Activated CD4-positive, alpha-beta T cell treated with anti-CD3 and anti-CD28 coated beads, Interleukin-2, amount 50 U/mL, for 4 hours (primary cell): ENCODE data around the gene DGKB.
"Not testable (repeated sequence)": the region's sequence is repeated elsewhere in the genome, so short reads cannot be mapped to it uniquely, and the experiment has no call there.

ENCODE experiments used
- DNase-seq, 2 experiments: peaks; one replicate each; pipeline ENCODE4 v3.0.0-alpha.2; 2020

DGKB gene

DNA sequence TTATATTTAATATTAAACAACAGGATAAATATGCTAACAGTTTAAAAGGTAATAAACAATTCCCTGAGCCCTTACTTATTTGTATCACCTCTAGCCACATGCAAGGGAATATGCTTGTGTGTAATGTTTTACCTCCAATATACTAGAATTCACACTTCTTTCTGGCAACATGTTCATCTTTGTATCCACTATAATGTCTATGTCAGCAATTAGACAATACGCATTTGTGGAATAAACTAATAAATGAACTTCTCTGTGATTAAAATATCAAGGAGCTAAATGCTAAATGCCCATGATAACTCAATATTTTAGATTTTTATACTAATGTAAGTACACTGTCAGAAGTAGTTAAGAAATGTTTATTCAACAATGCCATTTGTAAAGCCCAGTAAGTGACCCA is 350.5 kb downstream of the DGKB start:
- DNase-seq: no peak

DNA sequence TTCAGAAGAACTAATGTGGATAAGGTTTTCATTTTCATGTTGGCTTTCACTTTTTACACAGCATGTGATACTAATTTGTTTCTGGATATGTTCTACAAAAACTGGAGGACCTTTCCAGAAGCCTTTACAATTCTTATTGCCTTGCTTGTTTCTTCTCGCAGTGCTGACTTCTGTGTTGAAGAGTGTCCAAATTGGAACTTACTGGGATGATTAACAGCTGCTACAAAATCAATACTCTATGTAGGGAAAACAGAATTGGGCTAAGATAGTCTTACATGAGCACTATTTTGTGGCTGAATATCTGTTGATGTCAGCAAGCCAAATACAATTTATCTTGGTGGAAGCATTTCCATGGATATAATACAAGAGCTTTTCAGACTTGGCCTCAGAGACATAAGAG is 351.2 kb downstream of the DGKB start:
- DNase-seq: no peak

DNA sequence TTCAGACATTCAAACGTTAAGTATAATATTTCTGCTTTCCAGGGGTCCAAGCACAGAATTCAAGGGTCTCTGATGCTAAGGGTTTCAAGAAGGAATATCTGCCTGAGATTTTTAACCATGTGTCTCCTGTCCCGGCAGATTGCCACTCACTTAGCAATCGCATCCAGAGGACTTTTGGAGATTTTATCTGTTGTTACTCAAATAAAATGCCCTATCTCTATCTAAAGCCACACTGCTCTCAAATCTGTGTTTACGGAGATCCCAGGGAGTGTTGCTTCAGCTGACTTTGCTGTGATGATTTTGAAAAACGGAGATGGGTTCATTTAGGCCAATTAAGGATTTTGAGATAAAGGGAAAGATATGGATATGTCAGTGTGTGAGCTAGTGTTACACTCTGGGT is 359.9 kb downstream of the DGKB start:
- DNase-seq: no peak

DNA sequence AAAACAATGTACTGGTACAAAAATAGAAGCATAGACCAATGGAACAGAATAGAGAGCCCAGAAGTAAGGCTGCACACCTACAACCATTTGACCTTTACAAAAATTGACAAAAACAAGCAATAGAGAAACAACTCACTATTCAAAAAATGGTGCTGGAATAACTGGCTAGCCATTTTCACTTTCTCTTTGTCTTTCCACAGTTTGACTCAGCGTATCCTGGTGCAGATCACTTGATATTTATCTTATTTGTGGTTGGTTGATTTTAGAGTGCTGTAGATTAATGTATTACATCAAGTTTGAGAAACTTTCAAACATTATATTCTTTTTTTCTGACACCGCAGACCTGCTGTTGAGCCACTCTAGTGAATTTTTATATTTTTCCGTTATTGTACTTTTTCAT is 381.4 kb downstream of the DGKB start:
- DNase-seq: no peak

DNA sequence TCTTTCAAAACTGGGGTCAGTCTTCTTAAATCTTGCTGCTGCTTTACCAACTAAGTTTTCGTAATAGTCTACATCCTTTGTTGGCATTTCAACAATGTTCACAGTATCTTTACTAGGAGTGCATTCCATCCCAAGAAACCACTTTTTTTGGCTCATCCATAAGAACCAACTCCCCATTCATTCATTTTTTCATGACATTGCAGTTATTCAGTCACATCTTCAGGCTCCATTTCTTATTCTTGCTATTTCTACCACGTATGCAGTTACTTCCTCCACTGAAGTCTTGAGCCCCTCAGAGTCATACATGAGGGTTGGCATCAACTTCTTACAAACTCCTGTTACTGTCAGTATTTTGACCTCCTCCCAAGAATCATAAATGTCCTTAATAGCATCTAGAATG is 392.3 kb downstream of the DGKB start:
- DNase-seq: no peak

DNA sequence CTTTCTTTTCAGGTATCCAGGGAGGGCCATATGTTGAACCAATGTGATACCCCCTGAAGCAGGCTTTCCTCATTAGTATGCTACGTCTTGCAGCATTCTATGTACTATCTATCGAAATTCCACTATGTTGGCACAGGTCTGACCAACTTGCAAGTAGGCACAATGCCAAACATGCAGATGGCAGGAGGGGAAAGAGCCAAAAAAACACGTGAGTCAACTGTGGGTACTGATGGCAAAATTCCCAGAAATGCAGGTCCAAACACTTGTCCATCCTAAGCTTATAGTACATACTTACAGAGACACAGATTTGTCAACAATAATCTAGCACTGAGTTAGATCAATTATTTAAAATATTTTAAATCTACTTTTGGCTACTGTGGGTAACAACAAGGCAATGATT is 394.9 kb downstream of the DGKB start:
- no peak for DNase-seq

DNA sequence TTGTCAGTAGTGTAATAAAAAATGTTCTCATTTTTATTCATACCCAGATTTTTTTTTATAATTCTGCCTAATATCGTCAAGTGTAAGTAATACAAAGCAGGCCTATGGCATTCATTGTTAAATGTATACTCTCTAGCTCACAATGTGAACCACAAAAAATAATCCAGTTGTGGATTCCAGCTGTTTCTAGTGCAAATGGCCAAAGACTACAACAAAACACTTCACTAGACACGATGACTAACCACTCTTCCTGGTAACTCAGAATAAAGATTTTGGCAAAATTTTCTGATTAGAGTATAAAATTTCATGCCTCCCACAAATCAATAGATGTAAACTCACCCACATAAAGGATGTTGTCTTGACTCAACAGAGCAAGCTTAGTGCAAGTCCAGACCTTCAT is 396.6 kb downstream of the DGKB start:
- no peak for DNase-seq

DNA sequence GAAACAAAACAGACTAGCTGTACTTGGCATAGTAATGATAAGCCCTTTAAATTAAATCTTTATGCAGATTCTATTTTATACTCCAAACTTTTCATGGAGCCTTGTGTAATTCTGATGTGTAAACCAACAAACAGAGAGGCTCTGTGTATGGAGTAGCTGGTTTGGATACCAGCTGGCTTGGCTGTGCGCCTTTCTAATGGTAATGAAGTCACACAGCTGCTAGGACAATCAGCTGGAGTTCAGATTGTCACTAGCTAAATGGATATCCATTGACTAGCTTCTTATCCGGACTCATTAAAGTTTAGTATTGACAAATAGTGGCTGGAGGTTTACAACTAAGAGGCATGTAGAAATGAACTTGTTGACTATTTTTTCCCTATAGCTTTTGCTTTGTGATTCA is 398.4 kb downstream of the DGKB start:
- DNase-seq: no peak

DNA sequence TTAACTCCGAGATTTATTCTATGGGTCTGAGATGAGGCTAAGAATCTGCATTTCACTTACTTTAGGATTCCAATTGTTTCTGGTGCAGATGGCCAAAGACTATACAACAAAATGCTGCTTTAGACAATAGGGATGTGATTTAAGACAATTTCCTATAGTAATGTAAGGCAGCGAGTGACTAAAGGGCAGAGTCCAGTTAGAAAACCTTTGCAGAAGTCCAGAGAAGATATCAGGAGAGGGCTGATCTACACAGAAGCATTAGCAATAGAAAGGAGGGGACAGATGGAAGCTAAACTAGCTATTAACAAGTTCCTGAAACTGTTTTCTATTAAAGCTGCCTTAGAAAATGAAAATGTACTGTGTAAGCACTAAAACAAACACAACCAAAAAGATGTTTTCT is 398.9 kb downstream of the DGKB start:
- no peak for DNase-seq

DNA sequence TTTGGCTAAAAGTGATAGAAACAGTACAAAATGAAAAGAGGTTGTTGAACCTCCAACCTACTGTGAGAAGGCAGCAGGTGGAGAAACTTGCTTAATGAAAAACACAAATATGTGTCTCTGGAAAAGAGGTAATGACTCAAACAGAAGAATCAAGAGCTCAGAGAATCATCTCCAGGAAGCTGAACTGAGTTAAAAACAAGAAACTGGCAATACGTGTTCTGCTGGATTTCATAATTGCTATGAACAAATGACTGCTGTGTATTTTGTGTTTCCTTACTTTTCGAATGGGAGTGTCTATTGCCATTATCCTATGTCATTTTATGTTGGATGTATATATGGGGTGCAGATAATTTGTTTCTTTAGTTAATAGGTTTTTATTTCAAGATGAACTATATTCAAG is 401.1 kb downstream of the DGKB start:
- DNase-seq: no peak

DNA sequence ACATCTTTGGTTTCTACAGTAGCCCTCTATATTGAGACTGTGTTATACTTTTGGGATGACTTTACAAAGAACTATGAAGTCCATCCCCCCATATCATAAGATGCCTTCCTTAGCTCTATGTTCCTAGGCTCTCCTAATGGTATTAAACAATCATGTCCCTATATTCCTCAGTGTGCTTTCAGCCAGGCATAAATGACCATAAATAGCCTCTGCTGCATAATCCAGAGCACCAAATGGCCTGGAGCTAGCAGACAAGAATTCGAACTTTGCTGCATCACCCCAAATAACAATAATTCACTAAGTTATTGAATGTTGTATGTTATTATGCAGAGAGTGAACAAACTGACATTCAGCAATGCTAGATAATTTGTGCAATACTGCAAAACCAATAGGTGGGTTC is 405.2 kb downstream of the DGKB start:
- DNase-seq: no peak

DNA sequence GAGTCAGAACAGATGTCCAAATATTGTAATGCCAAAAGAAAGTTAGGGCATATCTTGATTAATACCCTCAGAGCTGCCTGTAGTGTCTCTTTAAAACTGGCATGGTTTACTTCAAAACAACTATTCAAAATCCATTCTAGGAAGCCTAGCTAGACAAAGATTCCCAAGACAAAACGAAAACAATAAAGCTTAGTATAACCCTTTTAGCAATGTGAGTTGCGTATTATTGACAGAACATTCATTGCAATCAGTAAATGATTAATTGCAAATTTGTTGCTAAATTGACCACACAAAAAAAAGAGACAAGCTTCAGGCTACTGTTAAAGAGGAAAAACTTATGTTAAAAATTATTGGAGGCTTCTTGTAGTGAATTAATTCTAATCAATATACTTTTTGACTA is 406.9 kb downstream of the DGKB start:
- no peak for DNase-seq

DNA sequence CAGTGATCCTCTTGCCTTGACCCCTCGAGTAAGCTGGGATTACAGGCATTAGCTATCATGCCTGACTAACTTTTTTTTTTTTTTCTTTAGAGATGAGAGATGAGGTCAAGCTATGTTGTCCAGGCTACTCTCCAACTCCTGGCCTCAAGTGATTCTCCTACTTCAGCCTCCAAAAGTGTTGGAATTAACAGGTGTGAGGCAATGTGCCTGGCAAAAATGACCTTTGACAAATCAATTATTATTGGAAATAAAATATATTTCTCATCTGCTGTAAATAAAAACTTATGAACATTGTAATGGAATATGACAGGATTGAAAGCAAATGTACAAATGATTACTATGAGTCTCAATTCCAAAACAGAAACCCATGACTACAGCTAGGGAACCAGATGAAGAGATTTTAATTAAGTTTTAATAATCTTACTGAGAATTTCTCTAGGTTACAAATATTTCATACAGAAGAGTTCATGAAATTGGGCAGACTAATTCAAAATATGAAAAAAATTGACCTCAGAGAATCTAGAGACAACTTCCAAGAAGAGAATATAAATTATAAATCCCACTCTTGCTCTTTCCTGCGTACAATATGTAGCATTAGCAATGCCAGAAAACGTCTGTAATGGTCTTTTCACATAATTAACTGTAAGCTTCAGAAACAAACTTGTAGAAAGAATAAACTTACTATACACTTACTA is 414.7 kb downstream of the DGKB start:
- DNase-seq: no peak

DNA sequence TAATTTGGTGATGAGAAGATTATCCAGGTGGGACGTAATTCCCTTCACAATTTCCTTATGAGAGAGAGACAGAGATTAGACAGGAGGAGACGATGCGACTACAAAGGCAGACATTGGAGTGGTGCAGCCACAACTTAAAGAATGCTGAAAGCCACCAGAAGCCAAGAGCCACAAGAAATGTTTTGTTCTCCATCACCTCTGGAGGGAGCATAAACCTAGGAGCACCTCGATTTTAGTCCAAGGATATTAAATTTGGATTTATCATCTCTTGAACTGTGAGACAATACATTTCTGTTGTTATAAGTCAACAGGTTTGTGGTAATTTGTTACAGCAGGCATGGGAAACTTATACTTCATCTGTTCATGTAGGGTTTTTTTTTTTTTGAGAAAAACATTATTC is 418.9 kb downstream of the DGKB start:
- DNase-seq: no peak

DNA sequence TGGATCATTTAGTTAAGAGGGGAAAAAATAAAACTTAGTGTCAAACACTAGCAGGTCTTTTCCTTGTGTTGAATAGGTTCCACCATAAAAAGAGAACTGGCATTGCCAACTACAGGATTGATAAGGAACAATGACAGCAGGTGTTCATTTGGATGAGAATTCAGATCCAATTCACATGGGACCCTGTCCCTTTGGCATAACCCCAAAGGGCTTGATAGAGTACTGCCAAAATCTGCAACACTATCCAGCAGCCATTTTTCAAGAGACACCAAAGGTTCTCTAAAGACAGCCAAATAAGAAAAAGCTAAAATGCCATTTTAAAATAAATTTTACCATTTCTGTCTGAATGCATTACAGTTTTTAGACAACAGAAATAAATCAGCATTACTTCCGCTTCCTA is 422.3 kb downstream of the DGKB start:
- no peak for DNase-seq

DNA sequence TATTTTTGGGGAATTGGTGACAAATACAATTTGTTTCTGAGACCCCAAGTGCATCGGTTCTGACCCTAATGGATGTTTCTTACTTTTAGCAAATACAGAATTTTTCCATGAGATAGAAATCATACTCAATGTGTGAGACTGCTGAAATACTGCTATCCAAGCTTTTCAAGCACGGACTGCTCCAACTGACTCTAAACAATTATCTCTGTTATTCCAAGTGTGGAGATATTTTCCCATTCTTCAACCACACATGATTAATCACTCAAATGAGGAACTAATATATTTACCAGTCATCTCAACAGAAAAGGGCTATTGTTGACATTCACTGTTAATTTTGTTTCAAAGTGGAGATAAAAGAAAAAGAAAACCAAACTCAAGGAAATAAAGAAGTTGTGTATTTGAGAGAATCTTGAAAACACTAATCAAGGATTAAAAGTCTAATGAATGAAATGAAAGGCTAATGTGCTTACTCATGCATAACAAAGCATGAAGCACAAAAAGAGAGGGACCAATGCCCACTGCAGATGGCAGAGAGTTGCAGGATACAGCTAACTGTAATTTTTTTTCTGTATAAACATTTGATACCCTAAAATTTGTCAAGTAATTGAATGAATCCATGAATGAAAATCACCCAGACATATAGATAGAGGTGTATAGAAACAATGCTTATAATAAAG is 423.6 kb downstream of the DGKB start:
- DNase-seq: no peak

DNA sequence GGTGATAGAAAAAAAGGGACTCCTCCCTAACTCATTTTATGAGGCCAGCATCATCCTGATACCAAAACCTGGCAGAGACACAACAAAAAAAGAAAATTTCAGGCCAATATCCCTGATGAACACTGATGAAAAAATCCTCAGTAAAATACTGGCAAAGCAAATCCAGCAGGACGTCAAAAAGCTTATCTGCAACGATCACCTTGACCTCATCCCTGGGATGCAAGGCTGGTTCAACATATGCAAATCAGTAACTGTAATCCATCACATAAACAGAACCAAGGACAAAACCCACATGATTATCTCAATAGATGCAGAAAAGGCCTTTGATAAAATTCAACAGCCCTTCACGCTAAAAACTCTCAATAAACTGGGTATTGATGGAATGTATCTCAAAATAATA is 440.8 kb downstream of the DGKB start:
- DNase-seq: not testable (repeated sequence)

DNA sequence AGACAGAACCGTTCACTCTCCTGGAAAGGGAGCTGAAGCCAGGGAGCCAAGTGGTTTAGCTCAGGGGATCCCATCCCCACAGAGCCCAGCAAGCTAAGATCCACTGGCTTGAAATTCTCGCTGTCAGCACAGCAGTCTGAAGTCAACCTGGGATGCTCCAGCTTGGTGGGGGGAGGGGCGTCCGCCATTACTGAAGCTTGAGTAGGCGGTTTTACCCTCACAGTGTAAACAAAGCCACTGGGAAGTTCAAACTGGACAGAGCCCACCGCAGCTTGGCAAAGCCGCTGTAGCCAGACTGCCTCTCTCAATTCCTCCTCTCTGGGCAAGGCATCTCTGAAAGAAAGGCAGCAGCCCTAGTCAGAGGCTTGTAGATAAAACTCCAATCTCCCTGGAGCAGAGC is 443.7 kb downstream of the DGKB start:
- DNase-seq: not testable (repeated sequence)

DNA sequence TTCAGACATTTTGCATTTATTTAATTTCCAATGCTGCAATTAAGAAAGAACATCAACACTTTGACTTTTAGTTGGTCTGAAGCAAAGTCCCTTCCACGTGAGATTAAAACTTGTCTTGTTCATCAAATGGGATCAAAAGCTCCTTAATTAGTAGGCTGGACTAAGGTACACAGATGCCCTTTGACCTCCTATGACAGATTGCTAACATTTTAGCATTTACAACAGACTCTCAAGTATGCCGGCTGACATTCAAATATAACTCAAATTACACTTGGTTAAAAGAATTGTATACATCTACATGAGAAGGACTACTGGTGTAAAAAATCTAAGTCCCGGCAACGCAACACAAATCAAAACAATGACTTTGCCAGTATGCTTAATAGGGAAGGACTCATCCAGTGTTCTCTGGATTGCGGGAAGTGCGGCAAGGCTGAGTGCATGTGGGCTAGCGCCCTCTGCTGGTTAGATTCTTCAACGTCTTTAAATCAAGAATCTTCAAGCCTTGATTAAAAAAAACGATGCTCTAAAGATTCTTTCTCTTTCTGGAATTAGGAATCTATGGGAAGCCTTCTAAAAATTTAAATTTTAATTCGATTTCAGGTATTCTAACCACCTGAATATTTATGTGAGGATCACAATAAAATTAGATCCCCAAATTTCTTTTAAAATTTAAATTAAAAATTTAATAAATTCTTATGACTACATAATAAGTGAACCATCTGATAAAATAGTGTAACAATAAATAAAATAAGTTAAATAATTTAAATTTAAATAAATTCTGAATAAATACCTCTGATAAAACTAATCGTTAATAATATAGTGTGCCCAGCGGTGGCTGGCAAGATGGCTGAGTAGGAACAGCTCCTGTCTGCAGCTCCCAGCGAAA is 444.7 kb downstream of the DGKB start:
- no peak for DNase-seq

DNA sequence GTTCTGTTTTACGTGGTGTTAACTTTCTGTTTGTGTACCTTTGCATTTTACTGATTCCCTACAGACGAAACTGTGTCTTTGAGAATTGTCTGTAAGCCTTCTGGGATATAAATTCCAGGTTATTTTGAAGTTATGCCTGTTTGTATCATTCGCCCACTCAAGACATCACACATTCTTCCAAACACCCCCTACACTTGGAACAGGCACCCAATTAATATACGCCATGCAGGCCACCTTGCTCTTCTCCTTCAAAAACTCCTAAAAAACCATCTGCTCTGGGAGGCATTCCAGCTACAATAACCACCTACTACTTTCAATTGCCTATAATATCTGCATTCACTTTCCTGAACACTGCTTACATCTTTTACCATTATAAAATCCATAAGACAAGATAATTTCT is 453.3 kb downstream of the DGKB start:
- no peak for DNase-seq

DNA sequence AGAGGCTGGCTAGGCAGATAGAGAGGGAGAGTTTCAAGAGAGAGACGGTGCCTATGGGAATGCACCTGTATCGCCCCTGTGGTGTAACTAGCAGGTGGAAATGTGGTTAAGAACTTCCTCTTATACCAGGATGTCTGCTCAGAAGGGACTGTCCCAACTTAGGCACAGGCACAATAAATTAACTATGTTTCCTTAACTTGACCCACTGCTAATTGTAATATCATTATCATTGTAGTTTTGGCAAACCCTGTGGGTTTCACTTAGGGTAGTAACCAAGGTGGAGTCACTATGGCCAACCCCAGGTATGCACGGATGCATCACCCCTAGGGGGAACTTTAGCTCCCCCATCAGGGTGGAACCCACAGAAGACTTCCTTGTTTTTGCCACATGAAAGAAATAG is 455.7 kb downstream of the DGKB start:
- no peak for DNase-seq

DNA sequence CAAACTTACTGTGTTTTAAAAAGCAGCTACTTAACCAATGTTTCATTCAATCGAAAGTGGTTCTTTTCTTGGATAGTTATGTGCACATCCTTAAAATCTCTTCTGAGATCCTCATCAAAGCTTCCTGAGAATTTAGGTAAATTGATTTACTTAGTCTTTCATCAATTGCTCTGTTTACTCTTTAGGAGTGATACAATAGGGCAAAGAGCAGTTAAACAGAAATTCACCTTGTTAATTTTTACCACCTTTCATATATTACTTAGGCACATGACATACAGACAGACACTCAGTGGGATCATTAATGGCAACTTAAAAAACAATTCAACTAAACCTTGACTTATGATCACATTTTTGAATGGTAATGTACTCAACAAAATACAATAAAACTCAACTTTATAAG is 456.3 kb downstream of the DGKB start:
- DNase-seq: no peak

DNA sequence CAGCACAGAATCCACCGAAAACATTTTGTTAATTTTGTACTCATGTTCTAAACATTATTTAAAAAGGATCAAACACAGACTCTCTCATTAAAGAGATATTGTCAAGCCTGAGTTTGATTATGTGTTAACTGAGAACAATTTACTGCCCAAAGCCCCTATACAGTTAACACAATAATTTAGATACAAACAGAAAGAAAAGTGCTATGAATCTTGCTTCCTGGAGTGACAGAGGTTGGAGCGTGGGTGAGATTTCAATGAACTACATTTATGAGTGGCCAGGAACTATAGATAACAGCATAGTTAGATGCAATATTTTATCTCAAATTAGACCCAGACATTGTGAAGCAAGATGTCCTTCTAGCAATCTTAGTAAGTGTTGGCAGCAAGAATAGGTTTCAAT is 464.2 kb downstream of the DGKB start:
- no peak for DNase-seq

DNA sequence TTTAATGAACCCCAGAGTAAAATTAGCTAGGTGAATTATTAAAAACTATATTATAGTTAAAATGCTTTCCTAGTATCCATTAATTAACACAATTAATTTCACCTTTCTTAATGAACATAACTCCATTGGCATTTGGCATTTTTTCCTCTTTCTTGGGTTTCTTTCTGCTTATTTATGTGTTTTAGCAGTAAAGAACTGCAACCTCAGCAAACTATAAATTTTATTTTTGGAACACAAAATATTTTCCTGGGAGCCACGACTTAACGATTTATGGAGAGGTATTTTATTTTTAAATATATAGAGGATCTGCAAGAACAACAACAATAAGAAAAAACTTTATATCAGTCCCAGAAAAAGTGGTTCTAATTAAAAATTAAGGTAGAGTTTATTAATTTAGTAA is 465.7 kb downstream of the DGKB start:
- no peak for DNase-seq
